Mesendoderm (in vitro differentiated cells): ENCODE results near the gene DUSP6.
A peak's percentile ranks its signal among the peaks of the same experiment; 100 is the strongest.

Experiments used
- DNase-seq: peaks from one replicate; pipeline ENCODE4 v3.0.0; 2013
- H2AK5ac ChIP-seq: 2 replicates; pipeline ENCODE4 v1.6.1; 2013; ENCODE audit warnings: low read length, inconsistent platforms
- H2BK120ac ChIP-seq: 2 replicates; pipeline ENCODE4 v1.6.1; 2013; ENCODE audit warnings: low read depth, mild to moderate bottlenecking, low read length, moderate library complexity, mixed read lengths
- H2BK15ac ChIP-seq: replicated peaks from 2 replicates; pipeline ENCODE4 v1.6.1; 2013; ENCODE audit warnings: low read depth, mild to moderate bottlenecking, moderate library complexity
- H2BK5ac ChIP-seq: 2 replicates; pipeline ENCODE4 v1.6.1; 2013; ENCODE audit warnings: low read length, inconsistent platforms
- H3K18ac ChIP-seq: 2 replicates; pipeline ENCODE4 v1.6.1; 2013; ENCODE audit warnings: mild to moderate bottlenecking, low read length, mixed read lengths
- H3K23ac ChIP-seq: one replicate; pipeline ENCODE4 v1.6.1; 2013; ENCODE audit warnings: low read length
- H3K27ac ChIP-seq: 2 replicates; pipeline ENCODE4 v1.5.1; 2013; ENCODE audit warnings: low read depth, mild to moderate bottlenecking, inconsistent platforms, low read length, moderate library complexity
- H3K27me3 ChIP-seq: 2 replicates; pipeline ENCODE4 v1.6.1; 2013; ENCODE audit warnings: low read length, control low read depth, mild to moderate bottlenecking, inconsistent platforms; ENCODE audit not compliant: insufficient read depth, poor library complexity
- H3K36me3 ChIP-seq: 2 replicates; pipeline ENCODE4 v1.6.1; 2013; ENCODE audit warnings: low read length, inconsistent platforms; ENCODE audit not compliant: control insufficient read depth, insufficient read depth
- H3K4ac ChIP-seq: one replicate; pipeline ENCODE4 v1.6.1; 2013; ENCODE audit warnings: low read depth, mild to moderate bottlenecking, low read length, moderate library complexity
- H3K4me1 ChIP-seq: 2 replicates; pipeline ENCODE4 v1.6.1; 2013; ENCODE audit warnings: low read depth, low read length, inconsistent platforms; ENCODE audit not compliant: control insufficient read depth
- H3K4me2 ChIP-seq: 2 replicates; pipeline ENCODE4 v1.6.1; 2013; ENCODE audit warnings: low read length
- H3K4me3 ChIP-seq: 2 replicates; pipeline ENCODE4 v1.5.1; 2013; ENCODE audit warnings: mild to moderate bottlenecking, low read length
- H3K56ac ChIP-seq: one replicate; pipeline ENCODE4 v1.6.1; 2013; ENCODE audit warnings: low read length
- H3K79me1 ChIP-seq: 2 replicates; pipeline ENCODE4 v1.6.1; 2013; ENCODE audit warnings: low read length, inconsistent platforms
- H3K79me2 ChIP-seq: 2 replicates; pipeline ENCODE4 v1.6.1; 2013; ENCODE audit warnings: mild to moderate bottlenecking, low read length; ENCODE audit not compliant: control insufficient read depth, insufficient read depth
- H3K9ac ChIP-seq: 2 replicates; pipeline ENCODE4 v1.6.1; 2013; ENCODE audit warnings: low read length, inconsistent platforms
- H4K5ac ChIP-seq: one replicate; pipeline ENCODE4 v1.6.1; 2013; ENCODE audit warnings: low read length
- H4K8ac ChIP-seq: one replicate; pipeline ENCODE4 v1.6.1; 2013; ENCODE audit warnings: low read depth, mild to moderate bottlenecking, control low read depth, low read length, moderate library complexity
- WGBS: extraction: QIAGEN DNeasy Blood & Tissue Kit; methylation state at CpG from one replicate; pipeline ENCODE4 v1.1.7; 2013; ENCODE audit warnings: low lambda C conversion rate, missing lambda C conversion rate; ENCODE audit not compliant: insufficient coverage; ENCODE audit errors: extremely low coverage; 5-methylcytosine and 5-hydroxymethylcytosine counted together

The DUSP6 gene

DNA sequence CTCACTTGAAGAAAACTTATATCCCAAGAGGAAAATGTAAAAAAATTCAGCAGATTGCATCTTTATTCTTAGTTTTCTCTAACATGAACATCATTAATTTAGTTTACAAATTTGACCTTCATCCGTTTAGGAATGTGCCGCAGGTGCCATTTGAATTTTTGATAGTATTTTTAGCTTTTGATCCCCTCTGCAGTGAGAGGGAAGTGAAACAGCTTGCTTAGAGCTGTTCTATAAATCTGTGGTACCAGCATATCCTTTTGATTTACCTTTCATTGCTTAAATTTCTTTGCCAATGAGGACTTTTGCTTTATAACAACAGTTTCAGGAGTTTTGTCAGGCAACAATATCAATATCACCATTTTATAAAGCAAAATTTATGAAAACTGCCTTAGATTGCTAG, 32.7 kb downstream of the DUSP6 start:
- H3K9ac ChIP-seq, result no peak overlapping the region
- H2BK120ac ChIP-seq, result no peak overlapping the region
- no peak overlapping the region for H3K18ac ChIP-seq
- H3K27me3 ChIP-seq, result no peaks in the 10 kb centered on the region
- H3K4me1 ChIP-seq, result peaks cover 2% of the 10 kb centered on the region
- no peak overlapping the region for H2BK5ac ChIP-seq
- no peak overlapping the region for H3K56ac ChIP-seq
- H3K23ac ChIP-seq, result no peak overlapping the region
- H2AK5ac ChIP-seq, result no peak overlapping the region
- H4K8ac ChIP-seq, result no peak overlapping the region
- WGBS, result no CpG with 5 or more reads among the region's 2 CpGs
- no peaks in the 10 kb centered on the region for H3K36me3 ChIP-seq
- no peak overlapping the region for H4K5ac ChIP-seq
- DNase-seq, result no peak
- H3K79me2 ChIP-seq, result no peaks in the 10 kb centered on the region
- H3K79me1 ChIP-seq, result no peaks in the 10 kb centered on the region
- no peak overlapping the region for H3K4me3 ChIP-seq
- no peak overlapping the region for H2BK15ac ChIP-seq
- no peak overlapping the region for H3K4ac ChIP-seq
- H3K4me2 ChIP-seq, result no peak overlapping the region
- no peak overlapping the region for H3K27ac ChIP-seq

DNA sequence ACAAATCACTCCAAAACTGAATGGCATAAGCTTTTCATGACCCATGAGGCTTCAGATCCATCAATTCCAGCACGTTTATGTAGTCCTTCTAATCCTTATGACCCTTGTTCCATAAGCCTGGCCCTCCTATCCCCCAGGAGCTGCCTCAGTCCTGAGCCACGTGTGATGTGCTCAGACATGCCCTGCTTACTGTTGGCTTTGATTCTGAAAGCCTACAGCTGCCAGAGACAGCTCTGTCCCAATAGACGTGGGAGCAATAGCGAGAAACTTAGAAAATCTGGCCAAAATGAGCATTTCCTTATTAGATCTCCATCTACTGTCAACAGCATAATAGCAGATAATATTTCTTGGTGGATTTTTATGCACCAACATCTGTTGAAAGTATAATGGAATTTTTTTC, 33.2 kb downstream of the DUSP6 start:
- Histone ChIP-seq H4K8ac (no peak overlapping the region), H2BK120ac (no peak overlapping the region), H3K27me3 (no peaks in the 10 kb centered on the region), H3K23ac (no peak overlapping the region), H3K79me1 (no peaks in the 10 kb centered on the region), H3K4me2 (no peak overlapping the region), H3K56ac (no peak overlapping the region), H4K5ac (no peak overlapping the region), H3K4me1 (peaks cover 2% of the 10 kb centered on the region), H3K4ac (no peak overlapping the region), H3K4me3 (no peak overlapping the region), H3K18ac (no peak overlapping the region), H3K27ac (no peak overlapping the region), H3K36me3 (no peaks in the 10 kb centered on the region), H2AK5ac (no peak overlapping the region), H2BK15ac (no peak overlapping the region), H2BK5ac (no peak overlapping the region), H3K79me2 (no peaks in the 10 kb centered on the region), H3K9ac (no peak overlapping the region)
- no peak for DNase-seq
- WGBS, result no CpG with 5 or more reads among the region's 4 CpGs

DNA sequence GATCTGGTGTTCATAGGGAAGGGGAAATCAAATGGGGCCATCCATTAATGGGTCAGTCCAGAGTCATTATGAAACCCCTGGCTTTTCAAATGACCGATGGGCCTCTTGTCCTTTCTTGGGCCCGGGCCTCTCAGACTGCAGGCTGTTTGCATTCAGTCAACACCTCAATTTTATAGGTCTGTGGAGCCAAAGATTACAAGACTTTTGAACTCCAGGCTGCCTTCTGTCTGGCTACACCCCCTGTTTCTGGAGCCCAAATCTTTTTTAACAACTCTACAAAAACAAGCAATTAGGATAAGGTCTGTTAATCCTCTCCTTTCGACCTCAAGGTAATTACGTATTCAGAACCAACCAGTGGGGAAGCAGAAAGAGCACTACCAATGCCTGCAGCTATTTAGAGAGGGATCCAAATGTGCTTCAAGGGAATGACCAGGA, 35.6 kb downstream of the DUSP6 start:
- H3K4ac ChIP-seq, result no peak overlapping the region
- H4K5ac ChIP-seq, result no peak overlapping the region
- no peaks in the 10 kb centered on the region for H3K27me3 ChIP-seq
- H3K4me3 ChIP-seq, result no peak overlapping the region
- no peaks in the 10 kb centered on the region for H3K79me2 ChIP-seq
- peak overlapping the region; percentile 97 for H3K18ac ChIP-seq
- H2AK5ac ChIP-seq, result no peak overlapping the region
- H3K9ac ChIP-seq, result no peak overlapping the region
- no peak overlapping the region for H2BK120ac ChIP-seq
- no peak overlapping the region for H2BK5ac ChIP-seq
- no peaks in the 10 kb centered on the region for H3K79me1 ChIP-seq
- WGBS, result no CpG with 5 or more reads among the region's 4 CpGs
- peaks cover 2% of the 10 kb centered on the region for H3K4me1 ChIP-seq
- no peak overlapping the region for H4K8ac ChIP-seq
- no peaks in the 10 kb centered on the region for H3K36me3 ChIP-seq
- no peak overlapping the region for H3K27ac ChIP-seq
- peak; percentile 69 for DNase-seq
- H3K4me2 ChIP-seq, result no peak overlapping the region
- no peak overlapping the region for H3K56ac ChIP-seq
- peak overlapping the region; percentile 41 for H2BK15ac ChIP-seq
- H3K23ac ChIP-seq, result no peak overlapping the region

DNA sequence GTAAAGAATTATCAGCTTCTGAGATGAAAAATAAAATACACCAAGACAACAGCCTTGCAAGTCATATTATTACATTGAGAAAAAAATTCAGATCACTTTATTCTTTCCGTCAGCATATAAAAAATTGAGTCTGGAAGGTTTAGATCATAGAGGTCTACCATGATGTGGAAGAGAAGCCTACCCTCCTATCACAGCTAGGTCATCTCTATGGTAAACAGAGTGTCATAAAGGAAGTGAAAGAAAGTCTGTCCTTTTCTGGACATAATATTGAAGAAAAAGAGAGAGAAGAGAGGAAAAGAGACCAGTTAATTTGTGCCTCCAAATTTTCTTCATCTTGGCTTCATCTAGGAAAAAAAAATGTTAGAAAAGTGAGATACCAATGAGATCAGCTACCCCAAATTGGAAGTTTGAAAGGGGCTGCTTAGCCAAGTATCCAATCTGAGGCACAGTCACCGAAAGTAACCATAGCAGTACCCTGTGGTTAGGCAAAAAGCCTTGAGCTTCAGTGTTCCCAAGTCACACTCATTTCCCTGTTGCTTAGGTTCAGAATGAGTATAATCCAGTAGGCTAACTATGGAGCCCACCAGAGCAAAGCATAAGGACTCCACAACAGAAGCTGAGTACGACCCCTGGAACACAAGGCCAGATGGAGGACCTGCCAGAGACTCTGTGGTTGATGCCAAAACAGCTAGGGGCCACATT, 38.1 kb downstream of the DUSP6 start:
- H3K79me1 ChIP-seq, result no peaks in the 10 kb centered on the region
- WGBS, result no CpG with 5 or more reads among the region's 3 CpGs
- H3K4me1 ChIP-seq, result peaks cover 2% of the 10 kb centered on the region
- no peak overlapping the region for H3K4ac ChIP-seq
- H3K23ac ChIP-seq, result no peak overlapping the region
- H3K4me3 ChIP-seq, result no peak overlapping the region
- no peak overlapping the region for H3K4me2 ChIP-seq
- H3K27ac ChIP-seq, result no peak overlapping the region
- peak overlapping the region; percentile 70 for H4K8ac ChIP-seq
- no peaks in the 10 kb centered on the region for H3K36me3 ChIP-seq
- H3K9ac ChIP-seq, result no peak overlapping the region
- no peak overlapping the region for H4K5ac ChIP-seq
- no peak overlapping the region for H2BK120ac ChIP-seq
- no peak overlapping the region for H2AK5ac ChIP-seq
- no peaks in the 10 kb centered on the region for H3K27me3 ChIP-seq
- no peak overlapping the region for H3K18ac ChIP-seq
- H2BK5ac ChIP-seq, result no peak overlapping the region
- H3K56ac ChIP-seq, result no peak overlapping the region
- no peak overlapping the region for H2BK15ac ChIP-seq
- no peaks in the 10 kb centered on the region for H3K79me2 ChIP-seq
- DNase-seq, result no peak

DNA sequence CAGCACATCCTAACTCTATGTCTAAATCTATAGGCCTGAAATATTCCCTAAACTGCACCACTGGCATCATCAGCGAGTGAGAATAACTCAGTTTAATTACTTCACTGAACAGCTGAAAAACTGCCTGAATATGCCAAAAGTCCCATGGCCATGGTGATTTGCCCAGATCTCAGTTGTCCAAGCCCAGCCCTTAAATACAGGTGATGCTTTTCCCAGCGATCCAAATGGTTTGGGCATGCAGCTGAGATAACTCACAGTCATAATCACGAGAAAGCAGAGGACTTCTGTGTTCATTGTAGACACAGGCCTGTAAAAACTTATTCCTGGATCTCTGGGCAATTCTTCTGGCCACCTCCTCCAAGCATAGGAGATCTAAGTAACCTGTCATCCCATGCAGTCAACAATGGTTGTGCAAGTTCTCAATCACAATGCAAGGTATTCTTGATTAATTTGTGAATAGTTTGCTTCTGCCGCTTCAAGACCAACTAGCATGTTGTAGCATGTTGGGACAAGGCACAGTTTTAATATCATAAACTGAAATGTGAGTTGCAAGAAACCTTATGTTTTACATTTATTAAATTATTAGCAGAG, 40.5 kb downstream of the DUSP6 start:
- H2BK5ac ChIP-seq, result no peak overlapping the region
- no peak overlapping the region for H2AK5ac ChIP-seq
- H3K79me1 ChIP-seq, result no peaks in the 10 kb centered on the region
- no peaks in the 10 kb centered on the region for H3K36me3 ChIP-seq
- H3K79me2 ChIP-seq, result no peaks in the 10 kb centered on the region
- peaks cover 4% of the 10 kb centered on the region for H3K4me1 ChIP-seq
- H3K4me3 ChIP-seq, result no peak overlapping the region
- H4K8ac ChIP-seq, result no peak overlapping the region
- H3K4me2 ChIP-seq, result no peak overlapping the region
- no CpG with 5 or more reads among the region's 4 CpGs for WGBS
- no peak overlapping the region for H2BK120ac ChIP-seq
- no peak overlapping the region for H4K5ac ChIP-seq
- H3K18ac ChIP-seq, result no peak overlapping the region
- no peak overlapping the region for H3K4ac ChIP-seq
- no peak for DNase-seq
- no peak overlapping the region for H3K27ac ChIP-seq
- H3K27me3 ChIP-seq, result no peaks in the 10 kb centered on the region
- H3K23ac ChIP-seq, result no peak overlapping the region
- H3K9ac ChIP-seq, result no peak overlapping the region
- H3K56ac ChIP-seq, result no peak overlapping the region
- H2BK15ac ChIP-seq, result no peak overlapping the region

DNA sequence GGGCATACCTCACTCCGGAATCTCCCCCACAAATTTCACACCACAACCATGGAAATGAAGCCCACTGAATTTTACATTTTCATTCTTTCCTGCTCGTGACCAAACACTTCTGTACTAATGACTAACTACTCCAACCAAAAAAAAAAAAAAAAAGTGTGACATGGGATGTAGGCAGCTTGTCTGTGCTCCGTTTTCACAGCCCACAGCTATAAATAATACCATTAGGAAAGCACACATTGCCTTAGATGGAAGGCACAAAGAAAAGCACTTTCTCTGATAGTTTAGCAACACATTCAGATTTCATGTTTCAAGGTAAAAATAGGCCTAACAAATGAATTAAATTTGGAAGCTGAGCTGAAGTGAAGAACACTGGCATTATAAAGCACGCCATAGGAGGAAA, 42.5 kb downstream of the DUSP6 start:
- no peak overlapping the region for H3K56ac ChIP-seq
- no peak overlapping the region for H3K4me2 ChIP-seq
- H3K27ac ChIP-seq, result no peak overlapping the region
- no peaks in the 10 kb centered on the region for H3K79me1 ChIP-seq
- H2BK15ac ChIP-seq, result no peak overlapping the region
- H3K27me3 ChIP-seq, result no peaks in the 10 kb centered on the region
- H3K18ac ChIP-seq, result no peak overlapping the region
- peaks cover 2% of the 10 kb centered on the region for H3K4me1 ChIP-seq
- H2BK120ac ChIP-seq, result no peak overlapping the region
- no peaks in the 10 kb centered on the region for H3K36me3 ChIP-seq
- H2AK5ac ChIP-seq, result no peak overlapping the region
- H3K79me2 ChIP-seq, result no peaks in the 10 kb centered on the region
- no peak overlapping the region for H3K9ac ChIP-seq
- H3K4me3 ChIP-seq, result no peak overlapping the region
- no peak overlapping the region for H4K8ac ChIP-seq
- DNase-seq, result no peak
- no CpG with 5 or more reads among the region's 4 CpGs for WGBS
- no peak overlapping the region for H2BK5ac ChIP-seq
- no peak overlapping the region for H3K23ac ChIP-seq
- H4K5ac ChIP-seq, result no peak overlapping the region
- H3K4ac ChIP-seq, result no peak overlapping the region
